Panc1 (cell line): ENCODE results near the gene GALNT11.
"Not testable (repeated sequence)": the region's sequence is repeated elsewhere in the genome, so short reads cannot be mapped to it uniquely, and the experiment has no call there.

ENCODE experiments used
- CTCF ChIP-seq: fragments of 450-650 bp; IDR thresholded peaks from 2 replicates; pipeline ENCODE4 v1.5.1; 2017; ENCODE audit warnings: mild to moderate bottlenecking
- POLR2AphosphoS5 ChIP-seq: IDR thresholded peaks from 2 replicates; pipeline ENCODE4 v1.6.1; 2012; ENCODE audit warnings: mild to moderate bottlenecking, low read depth, low read length, moderate library complexity
- REST ChIP-seq, 2 experiments: IDR thresholded peaks; 2 replicates each; pipeline ENCODE4 v1.6.1; 2011 to 2012; ENCODE audit warnings: low read depth in 2 of 2, control low read depth in 1 of 2, low read length in 1 of 2, mild to moderate bottlenecking in 1 of 2, moderate library complexity in 1 of 2; ENCODE audit not compliant: insufficient read depth in 1 of 2
- SIN3A ChIP-seq: IDR thresholded peaks from 2 replicates; pipeline ENCODE4 v1.6.1; 2012; ENCODE audit warnings: low read depth, mild to moderate bottlenecking, low read length, moderate library complexity, borderline replicate concordance; ENCODE audit not compliant: insufficient read depth
- TCF7L2 ChIP-seq: IDR thresholded peaks from 2 replicates; pipeline ENCODE4 v1.6.1; 2011; ENCODE audit warnings: mild to moderate bottlenecking, low read depth, low read length, inconsistent platforms

GRCh38 chr7:152030059-152030458 is 4.6 kb downstream of the GALNT11 start:
- peak; percentile 85 for TF ChIP-seq CTCF
- not testable (repeated sequence) for TF ChIP-seq TCF7L2; POLR2AphosphoS5; REST (IDR thresholded peaks at IDR 0.05; ENCODE audit: insufficient read depth in 1 of 2, low read depth in 2 of 2, low read length in 1 of 2); SIN3A
